HepG2 (cell line): ENCODE results near the gene CCDC121. TPM values are rescaled to one million over a fixed set of nuclear protein-coding genes. Genes with fewer than 3 reads are reported as not detected.
A peak's percentile ranks its signal among the peaks of the same experiment; 100 is the strongest.

Source experiments
- DMAP1 ChIP-seq: IDR thresholded peaks from 2 replicates; pipeline ENCODE4 v1.6.1; 2016
- GATA4 ChIP-seq: sonication (generic); IDR thresholded peaks from 2 replicates; pipeline ENCODE4 v1.6.1; 2016; ENCODE audit warnings: antibody characterized with exemption, low read depth, borderline replicate concordance
- GTF3A ChIP-seq: sonication (generic); formaldehyde crosslinking; conservative IDR thresholded peaks from 2 replicates; pipeline ENCODE4 v1.4.0; 2020; ENCODE audit warnings: mild to moderate bottlenecking, missing genetic modification reagents
- KDM4B ChIP-seq: sonication (generic); formaldehyde crosslinking; IDR thresholded peaks from 2 replicates; pipeline ENCODE4 v1.4.0; 2020; ENCODE audit warnings: missing genetic modification reagents
- KLF11 ChIP-seq: IDR thresholded peaks from 2 replicates; pipeline ENCODE4 v1.6.1; 2016; ENCODE audit warnings: missing compliant biosample characterization
- MTA3 ChIP-seq: sonication (generic); formaldehyde crosslinking; IDR thresholded peaks from 2 replicates; pipeline ENCODE4 v1.4.0; 2020; ENCODE audit warnings: missing genetic modification reagents
- ONECUT2 ChIP-seq: sonication (generic); formaldehyde crosslinking; IDR thresholded peaks from 2 replicates; pipeline ENCODE4 v1.4.0; 2020; ENCODE audit warnings: missing genetic modification reagents
- POGK ChIP-seq: sonication (generic); formaldehyde crosslinking; conservative IDR thresholded peaks from 2 replicates; pipeline ENCODE4 v1.8.0; 2022; ENCODE audit warnings: mild to moderate bottlenecking, moderate library complexity, missing genetic modification reagents
- RFXANK ChIP-seq: IDR thresholded peaks from 2 replicates; pipeline ENCODE4 v1.6.1; 2016
- RNF219 ChIP-seq: sonication (generic); formaldehyde crosslinking; IDR thresholded peaks from 2 replicates; pipeline ENCODE4 v1.5.0; 2020; ENCODE audit warnings: mild to moderate bottlenecking, missing genetic modification reagents
- SALL2 ChIP-seq: sonication (generic); formaldehyde crosslinking; IDR thresholded peaks from 2 replicates; pipeline ENCODE4 v1.8.1; 2023; ENCODE audit warnings: mild to moderate bottlenecking, missing genetic modification reagents, inconsistent platforms
- TARDBP ChIP-seq: sonication (generic); formaldehyde crosslinking; IDR thresholded peaks from 2 replicates; pipeline ENCODE4 v1.8.0; 2022; ENCODE audit warnings: mild to moderate bottlenecking, missing genetic modification reagents
- TBX2 ChIP-seq: sonication (generic); formaldehyde crosslinking; IDR thresholded peaks from 2 replicates; pipeline ENCODE4 v1.5.0; 2020; ENCODE audit warnings: missing genetic modification reagents, mild to moderate bottlenecking, borderline replicate concordance
- TIGD3 ChIP-seq: sonication (generic); formaldehyde crosslinking; IDR thresholded peaks from 2 replicates; pipeline ENCODE4 v1.5.1; 2020; ENCODE audit warnings: mild to moderate bottlenecking, missing genetic modification reagents, borderline replicate concordance
- ZKSCAN1 ChIP-seq: fragments of 150-350 bp; IDR thresholded peaks from 2 replicates; pipeline ENCODE4 v1.6.1; 2014; ENCODE audit warnings: low read length
- ZNF18 ChIP-seq: sonication (generic); formaldehyde crosslinking; IDR thresholded peaks from 2 replicates; pipeline ENCODE4 v1.8.0; 2022; ENCODE audit warnings: mild to moderate bottlenecking, missing genetic modification reagents; ENCODE audit not compliant: insufficient replicate concordance
- ZNF207 ChIP-seq: fragments of 450-650 bp; IDR thresholded peaks from 2 replicates; pipeline ENCODE4 v1.6.1; 2016; ENCODE audit warnings: antibody characterized with exemption, borderline replicate concordance
- ZNF234 ChIP-seq: sonication (generic); formaldehyde crosslinking; conservative IDR thresholded peaks from 2 replicates; pipeline ENCODE4 v1.5.1; 2020; ENCODE audit warnings: mild to moderate bottlenecking, missing genetic modification reagents
- ZNF282 ChIP-seq: fragments of 450-650 bp; IDR thresholded peaks from 2 replicates; pipeline ENCODE4 v1.6.1; 2018; ENCODE audit not compliant: partially characterized antibody
- ZNF33A ChIP-seq: sonication (generic); formaldehyde crosslinking; IDR thresholded peaks from 2 replicates; pipeline ENCODE4 v1.5.1; 2020; ENCODE audit warnings: missing genetic modification reagents, mild to moderate bottlenecking, moderate library complexity, borderline replicate concordance
- ZNF451 ChIP-seq: sonication (generic); formaldehyde crosslinking; IDR thresholded peaks from 2 replicates; pipeline ENCODE4 v1.5.0; 2020; ENCODE audit warnings: mild to moderate bottlenecking, missing genetic modification reagents
- ZNF724P ChIP-seq: sonication (generic); formaldehyde crosslinking; IDR thresholded peaks from 2 replicates; pipeline ENCODE4 v1.8.0; 2022; ENCODE audit warnings: missing genetic modification reagents, borderline replicate concordance
- ZNF773 ChIP-seq: sonication (generic); formaldehyde crosslinking; IDR thresholded peaks from 2 replicates; pipeline ENCODE4 v1.4.0; 2020; ENCODE audit warnings: missing genetic modification reagents, borderline replicate concordance
- ZNF777 ChIP-seq: sonication (generic); formaldehyde crosslinking; IDR thresholded peaks from 2 replicates; pipeline ENCODE4 v1.4.0; 2020; ENCODE audit warnings: missing genetic modification reagents
- polyA plus RNA-seq, 8 experiments: library from polyadenylated mRNA; depleted of rRNA in 3 of 8; stranded (reverse) in 7 of 8; unstranded in 1 of 8; fragments of >200 nt; fragmentation: Illumina TruSeq in 4 of 8; extraction: Trizol in 4 of 8; gene quantifications; 2 replicates each; pipeline versions ENCODE4 v1.2.1 to v1.2.3, GENCODE V29; 2011 to 2016; ENCODE audit warnings: low read depth in 4 of 8, missing spikeins in 1 of 8, mixed read lengths in 1 of 8; ENCODE audit not compliant: insufficient read depth in 1 of 8
- total RNA-seq, 5 experiments: library from RNA; depleted of rRNA; stranded (reverse); fragments of >200 nt; fragmentation: Illumina TruSeq; extraction: Trizol; gene quantifications; 2 replicates each; pipeline ENCODE4 v1.2.3, GENCODE V29; 2016; ENCODE audit warnings: low read depth in 1 of 5

The CCDC121 gene
- total and polyA plus RNA-seq, 2 of the 13 experiments (the other 11 are each of a cell fraction or from before 2014, with no cell fraction given) = 1.9 to 3.0 TPM

- no peak for TF ChIP-seq ZNF18 (CRISPR knock-in tag)
- peak; percentile 65; the same call in 1 of the 2 replicates for TF ChIP-seq ZNF451 (CRISPR knock-in tag)
- peak; percentile 81 for TF ChIP-seq GATA4
- peak; percentile 57 for TF ChIP-seq KDM4B (CRISPR knock-in tag)
- TF ChIP-seq KLF11 = peak; percentile 86
- no peak; the same call in 1 of the 2 replicates for TF ChIP-seq ZNF773 (CRISPR knock-in tag)
- no peak for TF ChIP-seq MTA3
- TF ChIP-seq TBX2 = peak; percentile 91
- no peak for TF ChIP-seq RFXANK (CRISPR knock-in tag)
- peak; percentile 96 for TF ChIP-seq DMAP1
- TF ChIP-seq ZNF234 (CRISPR knock-in tag) = 0 out of 2 replicates have a peak, but pooled peaks have one; percentile 58
- TF ChIP-seq ZKSCAN1 = peak; percentile 80; the same call in 1 of the 2 replicates
- no peak for TF ChIP-seq GTF3A (CRISPR knock-in tag)
- TF ChIP-seq RNF219 (CRISPR knock-in tag) = peak; percentile 83; the same call in 1 of the 2 replicates
- no peak for TF ChIP-seq ZNF777
- TF ChIP-seq SALL2 (CRISPR knock-in tag) = peak; percentile 65; the same call in 1 of the 2 replicates
- TF ChIP-seq TARDBP = peak; percentile 86
- TF ChIP-seq ZNF207 = no peak
- TF ChIP-seq POGK (CRISPR knock-in tag) = peak; percentile 80
- no peak for TF ChIP-seq ONECUT2 (CRISPR knock-in tag)
- TF ChIP-seq ZNF724P (CRISPR knock-in tag) = peak; percentile 34; the same call in 1 of the 2 replicates
- TF ChIP-seq ZNF282 = no peak
- peak; percentile 81; the same call in 1 of the 2 replicates for TF ChIP-seq ZNF33A (CRISPR knock-in tag)
- TF ChIP-seq TIGD3 (CRISPR knock-in tag) = no peak
Measured at GRCh38 chr2:27628767-27629709, at the start of gene CCDC121, which contains the start of gene GPN1 (continued).
